HepG2 (cell line): Measurements from ENCODE around the gene RHBDL1. TPM values are rescaled to one million over a fixed set of nuclear protein-coding genes. Genes with fewer than 3 reads are reported as not detected.
A peak's percentile ranks its signal among the peaks of the same experiment; 100 is the strongest.

Experiments used
- ARHGAP35 ChIP-seq: sonication (generic); formaldehyde crosslinking; IDR thresholded peaks from 2 replicates; pipeline ENCODE4 v1.9.0; 2022; ENCODE audit warnings: mild to moderate bottlenecking, inconsistent platforms, moderate library complexity, missing genetic modification reagents, borderline replicate concordance
- CEBPB ChIP-seq: IDR thresholded peaks from 2 replicates; pipeline ENCODE4 v1.6.1; 2011; ENCODE audit warnings: low read depth, low read length, improper control_type of control experiment, borderline replicate concordance
- HES4 ChIP-seq: sonication (generic); formaldehyde crosslinking; IDR thresholded peaks from 2 replicates; pipeline ENCODE4 v1.9.0; 2021; ENCODE audit warnings: mild to moderate bottlenecking, missing genetic modification reagents, borderline replicate concordance
- HHEX ChIP-seq: IDR thresholded peaks from 2 replicates; pipeline ENCODE4 v1.6.1; 2016; ENCODE audit warnings: control low read depth
- IRX3 ChIP-seq: sonication (generic); formaldehyde crosslinking; IDR thresholded peaks from 2 replicates; pipeline ENCODE4 v1.8.1; 2023; ENCODE audit warnings: mild to moderate bottlenecking, low read depth, missing genetic modification reagents, borderline replicate concordance
- JDP2 ChIP-seq: sonication (generic); formaldehyde crosslinking; IDR thresholded peaks from 2 replicates; pipeline ENCODE4 v1.8.1; 2022; ENCODE audit warnings: missing genetic modification reagents, borderline replicate concordance
- NFAT5 ChIP-seq: sonication (generic); formaldehyde crosslinking; IDR thresholded peaks from 2 replicates; pipeline ENCODE4 v1.4.0; 2020; ENCODE audit warnings: missing genetic modification reagents
- PHF20 ChIP-seq: sonication (generic); formaldehyde crosslinking; IDR thresholded peaks from 2 replicates; pipeline ENCODE4 v1.5.0; 2020; ENCODE audit warnings: mild to moderate bottlenecking, missing genetic modification reagents
- POGK ChIP-seq: sonication (generic); formaldehyde crosslinking; conservative IDR thresholded peaks from 2 replicates; pipeline ENCODE4 v1.8.0; 2022; ENCODE audit warnings: mild to moderate bottlenecking, moderate library complexity, missing genetic modification reagents
- POLR2AphosphoS2 ChIP-seq: IDR thresholded peaks from 2 replicates; pipeline ENCODE4 v1.6.1; 2011; ENCODE audit warnings: low read depth, low read length, improper control_type of control experiment
- SP2 ChIP-seq: sonication (generic); formaldehyde crosslinking; IDR thresholded peaks from 2 replicates; pipeline ENCODE4 v1.5.1; 2020; ENCODE audit warnings: mild to moderate bottlenecking, missing genetic modification reagents
- SP4 ChIP-seq: sonication (generic); formaldehyde crosslinking; IDR thresholded peaks from 2 replicates; pipeline ENCODE4 v1.8.1; 2023; ENCODE audit warnings: mild to moderate bottlenecking, missing genetic modification reagents
- TEAD2 ChIP-seq: sonication (generic); formaldehyde crosslinking; IDR thresholded peaks from 2 replicates; pipeline ENCODE4 v1.9.0; 2021; ENCODE audit warnings: missing genetic modification reagents
- TEF ChIP-seq: sonication (generic); formaldehyde crosslinking; IDR thresholded peaks from 2 replicates; pipeline ENCODE4 v1.5.0; 2020; ENCODE audit warnings: missing genetic modification reagents
- ZNF205 ChIP-seq: IDR thresholded peaks from 2 replicates; pipeline ENCODE4 v1.6.1; 2018; ENCODE audit warnings: missing biosample characterization, missing genetic modification reagents
- ZNF235 ChIP-seq: sonication (generic); formaldehyde crosslinking; IDR thresholded peaks from 2 replicates; pipeline ENCODE4 v1.8.1; 2023; ENCODE audit warnings: mild to moderate bottlenecking, missing genetic modification reagents, borderline replicate concordance
- ZNF414 ChIP-seq: sonication (generic); formaldehyde crosslinking; IDR thresholded peaks from 2 replicates; pipeline ENCODE4 v1.5.0; 2020; ENCODE audit warnings: missing genetic modification reagents
- ZNF432 ChIP-seq: sonication (generic); formaldehyde crosslinking; IDR thresholded peaks from 2 replicates; pipeline ENCODE4 v1.5.0; 2020; ENCODE audit warnings: missing genetic modification reagents, mild to moderate bottlenecking, borderline replicate concordance
- ZNF501 ChIP-seq: sonication (generic); formaldehyde crosslinking; IDR thresholded peaks from 2 replicates; pipeline ENCODE4 v1.5.1; 2020; ENCODE audit warnings: mild to moderate bottlenecking, moderate library complexity, missing genetic modification reagents
- ZNF605 ChIP-seq: sonication (generic); formaldehyde crosslinking; IDR thresholded peaks from 2 replicates; pipeline ENCODE4 v1.8.0; 2022; ENCODE audit warnings: mild to moderate bottlenecking, missing genetic modification reagents
- ZNF629 ChIP-seq: sonication (generic); formaldehyde crosslinking; conservative IDR thresholded peaks from 2 replicates; pipeline ENCODE4 v1.5.0; 2020; ENCODE audit warnings: missing genetic modification reagents
- ZNF652 ChIP-seq: IDR thresholded peaks from 2 replicates; pipeline ENCODE4 v1.6.1; 2016; ENCODE audit warnings: low read depth, borderline replicate concordance
- ZNF792 ChIP-seq: IDR thresholded peaks from 2 replicates; pipeline ENCODE4 v1.6.1; 2016
- polyA plus RNA-seq, 8 experiments: library from polyadenylated mRNA; depleted of rRNA in 3 of 8; stranded (reverse) in 7 of 8; unstranded in 1 of 8; fragments of >200 nt; fragmentation: Illumina TruSeq in 4 of 8; extraction: Trizol in 4 of 8; gene quantifications; 2 replicates each; pipeline versions ENCODE4 v1.2.1 to v1.2.3, GENCODE V29; 2011 to 2016; ENCODE audit warnings: low read depth in 4 of 8, missing spikeins in 1 of 8, mixed read lengths in 1 of 8; ENCODE audit not compliant: insufficient read depth in 1 of 8
- total RNA-seq, 5 experiments: library from RNA; depleted of rRNA; stranded (reverse); fragments of >200 nt; fragmentation: Illumina TruSeq; extraction: Trizol; gene quantifications; 2 replicates each; pipeline ENCODE4 v1.2.3, GENCODE V29; 2016; ENCODE audit warnings: low read depth in 1 of 5

Gene RHBDL1
- total and polyA plus RNA-seq, 2 of the 13 experiments (the other 11 are each of a cell fraction or from before 2014, with no cell fraction given): 1.8 to 3.8 TPM

GRCh38 chr16:645852-646678, 29.4 kb upstream of the RHBDL1 start (continued):
- TF ChIP-seq ZNF205 (CRISPR knock-in tag): no peak
- TF ChIP-seq ZNF501 (CRISPR knock-in tag): no peak
- TF ChIP-seq HHEX (CRISPR knock-in tag): no peak
- TF ChIP-seq JDP2 (CRISPR knock-in tag): no peak
- no peak for TF ChIP-seq TEAD2 (CRISPR knock-in tag)
- TF ChIP-seq ZNF235 (CRISPR knock-in tag): 0 out of 2 replicates have a peak, but pooled peaks have one; percentile 30
- TF ChIP-seq SP4 (CRISPR knock-in tag): no peak; the same call in 1 of the 2 replicates
- TF ChIP-seq NFAT5: no peak
- TF ChIP-seq CEBPB: peak; percentile 76; the same call in 1 of the 2 replicates
- TF ChIP-seq SP2 (CRISPR knock-in tag): no peak
- no peak for TF ChIP-seq IRX3 (CRISPR knock-in tag)
- TF ChIP-seq ZNF414 (CRISPR knock-in tag): no peak
- no peak for TF ChIP-seq ZNF629 (CRISPR knock-in tag)
- no peak for TF ChIP-seq PHF20 (CRISPR knock-in tag)
- TF ChIP-seq ZNF652 (CRISPR knock-in tag): no peak
- no peak for TF ChIP-seq TEF (CRISPR knock-in tag)
- no peak for TF ChIP-seq ARHGAP35 (CRISPR knock-in tag)
- TF ChIP-seq ZNF432 (CRISPR knock-in tag): no peak
- TF ChIP-seq HES4 (CRISPR knock-in tag): no peak
- no peak for TF ChIP-seq POGK (CRISPR knock-in tag)
- no peak for TF ChIP-seq POLR2AphosphoS2
- no peak for TF ChIP-seq ZNF605 (CRISPR knock-in tag)
- TF ChIP-seq ZNF792 (CRISPR knock-in tag): no peak
